ENCODE data around the gene CAST.
"Not testable (repeated sequence)": the region's sequence is repeated elsewhere in the genome, so short reads cannot be mapped to it uniquely, and the experiment has no call there.

Gene CAST

DNA sequence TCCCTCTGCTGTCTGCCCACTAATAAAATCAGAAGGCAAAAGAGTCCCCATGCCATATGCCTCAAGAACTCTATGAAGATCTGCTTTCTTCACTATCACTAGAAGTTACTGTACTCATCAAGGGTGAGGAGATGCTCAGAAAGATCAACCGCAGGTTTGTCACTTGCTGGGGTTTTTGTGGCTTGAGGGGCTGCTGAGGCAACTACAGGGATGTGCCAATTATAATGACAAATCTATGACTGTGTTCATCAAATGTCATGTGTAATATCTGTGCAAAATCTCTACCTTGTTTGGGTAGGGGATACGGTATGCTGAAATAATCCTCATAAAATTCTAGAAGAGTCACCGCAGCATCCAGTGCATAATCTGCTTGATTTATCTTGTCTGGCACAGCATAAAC is 132.6 kb downstream of the CAST start:
- no peak for TF ChIP-seq ZFX (IDR thresholded peaks at IDR 0.05; ENCODE audit: borderline replicate concordance)
- TF ChIP-seq CTCF (IDR thresholded peaks at IDR 0.05), result no peak
- no peak overlapping the region for H3K27ac ChIP-seq

DNA sequence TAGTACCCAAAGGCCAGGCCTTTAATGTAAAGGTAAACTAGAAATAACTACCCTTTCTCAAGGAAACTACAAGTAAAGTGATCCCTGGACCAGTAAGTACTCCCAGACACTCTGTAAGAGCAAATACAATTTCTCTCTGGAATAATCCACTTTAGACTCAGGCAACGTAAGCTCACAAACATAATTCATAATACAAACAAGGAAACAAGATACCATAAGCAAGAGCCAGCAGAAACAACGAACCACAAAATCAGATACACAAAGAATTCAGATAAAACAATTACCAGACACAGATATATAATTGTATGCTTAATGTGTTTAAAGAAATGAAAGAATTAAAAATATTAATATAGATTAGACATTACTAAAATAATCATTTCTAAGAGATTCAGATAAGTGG is 133.4 kb downstream of the CAST start:
- H3K27ac ChIP-seq, result no peak overlapping the region
- TF ChIP-seq ZFX (IDR thresholded peaks at IDR 0.05; ENCODE audit: borderline replicate concordance) (no peak), CTCF (IDR thresholded peaks at IDR 0.05) (no peak)

DNA sequence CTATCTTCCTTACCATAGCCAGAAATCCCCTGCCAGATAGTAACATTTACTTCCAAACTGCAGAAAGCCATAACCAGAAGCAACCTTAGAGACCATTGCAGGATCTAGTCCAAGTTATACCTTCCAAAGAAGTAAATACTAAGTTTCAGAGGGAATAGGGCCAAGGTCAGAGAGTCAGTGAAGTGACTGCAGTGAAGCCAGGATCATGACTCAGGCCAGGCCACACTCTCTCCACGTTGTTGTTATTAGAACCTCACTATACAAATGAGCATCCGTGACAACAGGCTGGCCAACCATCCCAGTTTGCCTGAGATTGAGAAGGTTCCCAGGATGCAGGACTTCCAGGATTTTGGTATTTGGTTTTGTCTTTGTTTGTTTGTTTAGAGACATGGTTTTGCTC is 134.3 kb downstream of the CAST start:
- H3K27ac ChIP-seq, result no peak overlapping the region
- TF ChIP-seq ZFX (IDR thresholded peaks at IDR 0.05; ENCODE audit: borderline replicate concordance), result no peak
- no peak for TF ChIP-seq CTCF (IDR thresholded peaks at IDR 0.05)

- H3K27ac ChIP-seq, result not testable (repeated sequence)
These were observed 139.5 kb downstream of the CAST start for GRCh38 chr5:96801718-96802117.

DNA sequence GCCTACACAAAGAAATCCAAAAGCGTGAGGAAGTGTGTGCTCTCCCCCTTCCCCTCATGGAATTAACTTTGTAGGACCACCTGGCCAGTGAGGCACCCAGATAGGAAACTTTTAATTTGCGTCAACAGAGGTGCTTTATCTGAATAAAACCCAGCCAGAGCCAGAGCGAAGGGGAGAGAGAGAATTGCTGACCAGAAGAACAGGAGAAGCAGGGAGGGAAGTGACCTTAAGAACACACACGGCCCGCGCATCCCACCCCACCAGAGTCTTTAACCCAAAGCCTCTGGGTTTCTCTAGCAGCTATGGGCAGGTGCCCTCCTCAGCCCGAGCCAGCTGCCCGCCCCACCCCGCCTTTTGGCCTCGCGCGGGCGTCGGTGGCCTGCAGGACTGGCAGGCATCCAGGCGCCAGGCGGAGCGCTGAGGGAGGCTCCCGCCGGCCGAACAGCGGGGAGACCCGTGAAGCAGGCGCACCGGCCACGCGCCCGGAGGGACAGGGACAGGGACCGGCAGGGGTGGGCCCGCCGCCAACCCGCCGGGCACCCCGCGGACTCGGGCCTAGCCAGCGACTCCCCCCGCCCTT is 145.0 kb downstream of the CAST start:
- H3K27ac ChIP-seq, result peak overlapping the region; percentile 95

DNA sequence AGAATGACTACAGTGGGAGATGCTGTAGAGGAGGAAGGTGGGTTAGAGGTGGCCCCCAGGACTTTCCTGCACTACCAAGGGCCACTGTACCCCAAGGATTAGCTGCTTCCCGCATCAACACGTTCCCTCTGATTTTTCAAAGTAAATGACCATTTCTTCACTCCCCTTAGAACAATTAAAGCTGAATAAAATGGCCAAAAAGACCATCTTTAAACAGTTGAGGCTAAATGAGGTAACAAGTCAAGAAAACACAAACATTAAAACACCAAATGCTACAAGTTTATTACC is 146.3 kb downstream of the CAST start:
- TF ChIP-seq CTCF (IDR thresholded peaks at IDR 0.05) (no peak), ZFX (IDR thresholded peaks at IDR 0.05; ENCODE audit: borderline replicate concordance) (no peak)
- H3K27ac ChIP-seq, result peak overlapping the region; percentile 95

More for the DNA sequence above, 145.0 kb downstream of the CAST start:
- TF ChIP-seq CTCF (IDR thresholded peaks at IDR 0.05) (no peak), ZFX (IDR thresholded peaks at IDR 0.05; ENCODE audit: borderline replicate concordance) (no peak)

DNA sequence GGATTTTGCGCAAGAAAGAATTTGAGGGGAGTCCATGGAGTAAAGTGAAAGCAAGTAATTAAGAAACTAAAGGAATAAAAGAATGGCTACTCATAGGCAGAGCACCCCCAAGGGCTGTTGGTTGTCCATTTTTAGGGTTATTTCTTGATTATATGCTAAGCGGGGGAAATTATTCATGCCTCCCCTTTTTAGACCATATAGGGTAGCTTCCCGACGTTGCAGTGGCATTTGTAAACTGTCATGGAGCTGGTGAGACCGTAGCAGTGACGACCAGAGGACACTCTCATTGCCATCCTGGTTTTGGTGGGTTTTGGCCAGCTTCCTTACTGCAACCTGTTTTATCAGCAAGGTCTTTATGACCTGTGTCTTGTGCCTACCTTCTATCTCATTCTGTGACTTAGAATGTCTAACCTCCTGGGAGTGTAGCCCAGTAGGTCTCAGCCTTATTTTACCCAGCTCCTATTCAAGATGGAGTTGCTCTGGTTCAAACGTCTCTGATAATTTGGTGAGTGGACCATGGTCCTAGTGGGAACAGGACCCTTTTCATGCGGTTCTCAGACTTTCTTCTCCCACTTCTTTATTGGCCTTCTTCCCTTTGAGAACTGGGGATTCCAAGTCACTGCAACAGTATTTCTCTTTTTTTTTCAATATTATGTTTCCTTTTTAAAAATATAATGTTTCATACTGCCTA is 146.8 kb downstream of the CAST start:
- TF ChIP-seq CTCF (IDR thresholded peaks at IDR 0.05) (no peak), ZFX (IDR thresholded peaks at IDR 0.05; ENCODE audit: borderline replicate concordance) (no peak)
- peak overlapping the region; percentile 95 for H3K27ac ChIP-seq

DNA sequence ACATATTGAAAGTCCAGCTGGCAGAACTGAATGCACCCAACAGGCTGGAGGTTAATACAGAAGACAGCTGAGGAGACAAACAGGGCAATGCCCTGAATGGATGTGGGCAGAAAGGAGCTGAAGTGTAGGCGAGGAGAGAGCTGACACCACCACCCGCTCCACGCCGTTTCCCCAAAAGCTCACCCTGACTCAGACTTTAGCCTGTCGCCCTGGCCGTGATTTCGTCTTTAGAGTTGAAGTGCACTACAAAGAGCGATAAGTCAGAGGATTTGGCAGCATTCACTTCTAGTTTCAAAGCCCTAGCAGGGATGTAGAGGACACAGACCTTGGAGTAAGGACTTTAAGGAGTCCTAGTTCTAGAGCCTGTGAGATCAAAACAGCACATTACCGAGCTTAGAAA is 147.7 kb downstream of the CAST start:
- no peak for TF ChIP-seq CTCF (IDR thresholded peaks at IDR 0.05)
- no peak for TF ChIP-seq ZFX (IDR thresholded peaks at IDR 0.05; ENCODE audit: borderline replicate concordance)
- no peak overlapping the region for H3K27ac ChIP-seq
